Measurements from ENCODE around the gene ROR2. TPM values are rescaled to one million over a fixed set of nuclear protein-coding genes. Genes with fewer than 3 reads are reported as not detected.

Gene ROR2
- total RNA-seq, 1 experiment from 2014 or later: not detected

GRCh38 chr9:91905991-91906469, 44.0 kb downstream of the ROR2 start:
- no peaks in the 10 kb centered on the region for H3K9me3 Mint-ChIP-seq (ENCODE audit: low read depth, unreplicated experiment)
- no peaks in the 10 kb centered on the region for H3K4me1 Mint-ChIP-seq (ENCODE audit: low read depth, unreplicated experiment)
- CTCF ChIA-PET: interaction anchor here (0.8 kb wide), 1 partner anchor 47 kb away, joined by 5 read pairs; no protein-coding TSS in a partner anchor
- DNase-seq: peak; percentile 6
- H3K36me3 Mint-ChIP-seq (ENCODE audit: insufficient read depth, unreplicated experiment): no peaks in the 10 kb centered on the region
- no peaks in the 10 kb centered on the region for H3K27me3 Mint-ChIP-seq (ENCODE audit: unreplicated experiment)
- H3K27ac Mint-ChIP-seq (ENCODE audit: unreplicated experiment): no peak overlapping the region
- H3K4me3 Mint-ChIP-seq (ENCODE audit: low read depth, unreplicated experiment): no peak overlapping the region
- intact Hi-C loops (cut with micrococcal nuclease; ENCODE audit: unreplicated experiment): loop anchor here (10.0 kb wide), 1 partner anchor 131 kb away; no protein-coding TSS in a partner anchor
- BruUV-seq (replicated peaks): no TSS peak
- TF ChIP-seq, protein P1, sequence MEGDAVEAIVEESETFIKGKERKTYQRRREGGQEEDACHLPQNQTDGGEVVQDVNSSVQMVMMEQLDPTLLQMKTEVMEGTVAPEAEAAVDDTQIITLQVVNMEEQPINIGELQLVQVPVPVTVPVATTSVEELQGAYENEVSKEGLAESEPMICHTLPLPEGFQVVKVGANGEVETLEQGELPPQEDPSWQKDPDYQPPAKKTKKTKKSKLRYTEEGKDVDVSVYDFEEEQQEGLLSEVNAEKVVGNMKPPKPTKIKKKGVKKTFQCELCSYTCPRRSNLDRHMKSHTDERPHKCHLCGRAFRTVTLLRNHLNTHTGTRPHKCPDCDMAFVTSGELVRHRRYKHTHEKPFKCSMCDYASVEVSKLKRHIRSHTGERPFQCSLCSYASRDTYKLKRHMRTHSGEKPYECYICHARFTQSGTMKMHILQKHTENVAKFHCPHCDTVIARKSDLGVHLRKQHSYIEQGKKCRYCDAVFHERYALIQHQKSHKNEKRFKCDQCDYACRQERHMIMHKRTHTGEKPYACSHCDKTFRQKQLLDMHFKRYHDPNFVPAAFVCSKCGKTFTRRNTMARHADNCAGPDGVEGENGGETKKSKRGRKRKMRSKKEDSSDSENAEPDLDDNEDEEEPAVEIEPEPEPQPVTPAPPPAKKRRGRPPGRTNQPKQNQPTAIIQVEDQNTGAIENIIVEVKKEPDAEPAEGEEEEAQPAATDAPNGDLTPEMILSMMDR (IDR thresholded peaks at IDR 0.05; ENCODE audit: unreplicated experiment): no peak

DNA sequence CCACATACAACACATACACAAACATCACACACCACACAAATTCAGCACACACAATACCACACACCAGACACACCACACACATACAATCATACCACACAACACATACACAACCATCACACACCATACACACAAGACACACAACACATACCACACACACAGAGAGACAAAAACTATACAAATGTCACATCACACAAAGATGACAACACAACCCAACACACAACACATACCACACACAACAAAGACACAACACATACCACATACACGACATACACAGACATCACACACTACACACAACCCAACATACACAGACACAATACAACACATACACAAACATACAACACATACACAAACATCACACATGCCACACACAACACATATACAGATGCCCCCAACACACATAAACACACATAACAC, 44.8 kb downstream of the ROR2 start:
- Mint-ChIP-seq H3K27me3 (ENCODE audit: unreplicated experiment) (no peaks in the 10 kb centered on the region), H3K27ac (ENCODE audit: unreplicated experiment) (no peak overlapping the region), H3K9me3 (ENCODE audit: low read depth, unreplicated experiment) (no peaks in the 10 kb centered on the region), H3K36me3 (ENCODE audit: insufficient read depth, unreplicated experiment) (no peaks in the 10 kb centered on the region), H3K4me3 (ENCODE audit: low read depth, unreplicated experiment) (no peak overlapping the region), H3K4me1 (ENCODE audit: low read depth, unreplicated experiment) (no peaks in the 10 kb centered on the region)
- DNase-seq: no peak
- intact Hi-C loops (cut with micrococcal nuclease; ENCODE audit: unreplicated experiment): loop anchor here (10.0 kb wide), 1 partner anchor 130 kb away; no protein-coding TSS in a partner anchor
- CTCF ChIA-PET: interaction anchor here (0.8 kb wide), 1 partner anchor 46 kb away, joined by 5 read pairs; no protein-coding TSS in a partner anchor
- TF ChIP-seq, protein P1 (IDR thresholded peaks at IDR 0.05; ENCODE audit: unreplicated experiment): no peak
- no TSS peak for BruUV-seq (replicated peaks)

DNA sequence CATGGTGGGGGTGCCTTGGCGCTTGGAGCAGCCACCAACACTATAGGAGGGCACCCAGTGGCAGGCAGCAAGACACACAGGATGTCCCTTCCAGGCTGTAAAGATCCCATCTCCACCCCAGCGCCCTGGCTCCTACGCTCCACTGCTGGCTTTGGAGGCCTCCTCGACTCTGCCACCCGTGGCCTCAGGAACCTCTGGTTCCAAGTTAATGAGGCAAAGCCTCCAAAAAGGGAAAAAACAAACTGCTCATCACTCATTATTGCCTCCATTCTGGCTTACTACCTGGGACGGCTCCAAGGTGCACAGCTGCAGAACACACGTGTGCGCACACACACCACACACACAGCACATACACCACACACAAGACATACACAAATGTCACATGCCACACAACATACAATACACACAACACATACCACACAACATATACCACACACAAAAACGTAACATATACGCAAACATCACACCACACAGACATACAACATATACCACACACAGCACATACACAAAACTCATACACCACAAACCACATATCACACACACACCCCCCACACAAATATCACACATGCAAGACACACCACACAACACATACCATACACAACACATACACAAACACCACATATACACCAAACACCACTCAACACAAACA, 45.3 kb downstream of the ROR2 start:
- DNase-seq: no peak
- Mint-ChIP-seq H3K4me3 (ENCODE audit: low read depth, unreplicated experiment) (no peak overlapping the region), H3K4me1 (ENCODE audit: low read depth, unreplicated experiment) (no peaks in the 10 kb centered on the region), H3K36me3 (ENCODE audit: insufficient read depth, unreplicated experiment) (no peaks in the 10 kb centered on the region), H3K27me3 (ENCODE audit: unreplicated experiment) (peaks cover 5% of the 10 kb centered on the region), H3K9me3 (ENCODE audit: low read depth, unreplicated experiment) (no peaks in the 10 kb centered on the region), H3K27ac (ENCODE audit: unreplicated experiment) (no peak overlapping the region)
- intact Hi-C loops (cut with micrococcal nuclease; ENCODE audit: unreplicated experiment): loop anchor here (10.0 kb wide), 1 partner anchor 130 kb away; no protein-coding TSS in a partner anchor
- CTCF ChIA-PET: no interaction called here
- TF ChIP-seq, protein P1 (IDR thresholded peaks at IDR 0.05; ENCODE audit: unreplicated experiment): no peak
- no TSS peak for BruUV-seq (replicated peaks)

DNA sequence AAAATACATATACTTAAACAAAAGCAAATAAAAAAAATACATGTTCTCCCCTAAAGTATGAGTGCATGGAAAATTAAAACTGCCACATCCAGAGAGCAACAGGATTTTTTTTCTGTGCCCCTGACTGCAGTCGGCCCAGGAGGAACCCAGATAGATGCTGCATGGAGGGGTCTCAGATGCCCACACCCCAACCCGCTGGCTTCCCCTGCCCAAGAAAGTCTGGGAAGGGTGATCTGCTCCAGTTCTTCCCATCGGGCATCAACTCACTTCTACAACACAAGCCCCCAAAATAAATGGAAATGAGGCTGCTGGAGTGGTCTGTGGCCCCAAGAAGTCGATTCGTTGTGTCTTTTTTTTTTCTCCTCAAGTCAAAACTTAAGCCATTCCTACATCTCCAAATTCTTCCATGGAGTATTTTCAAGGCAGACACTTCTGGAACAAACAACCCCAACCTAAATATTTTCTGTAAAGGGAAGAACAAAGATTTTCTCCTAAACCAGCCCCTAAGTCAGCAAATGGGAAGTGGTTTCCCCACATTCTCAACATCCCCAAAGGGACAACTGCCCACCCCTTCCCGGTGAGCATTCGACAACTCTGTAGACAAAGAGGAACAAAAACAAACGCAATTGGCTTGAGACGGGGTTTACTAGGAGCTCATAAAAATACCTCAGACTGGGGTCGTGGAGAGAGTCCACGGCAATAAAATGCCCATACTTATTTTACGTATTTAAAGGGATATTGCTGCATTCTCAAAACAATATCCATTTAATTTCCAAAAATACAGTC, 46.7 kb downstream of the ROR2 start:
- Mint-ChIP-seq H3K4me1 (ENCODE audit: low read depth, unreplicated experiment) (no peaks in the 10 kb centered on the region), H3K36me3 (ENCODE audit: insufficient read depth, unreplicated experiment) (no peaks in the 10 kb centered on the region), H3K9me3 (ENCODE audit: low read depth, unreplicated experiment) (no peaks in the 10 kb centered on the region), H3K27ac (ENCODE audit: unreplicated experiment) (no peak overlapping the region), H3K27me3 (ENCODE audit: unreplicated experiment) (peaks cover 12% of the 10 kb centered on the region), H3K4me3 (ENCODE audit: low read depth, unreplicated experiment) (no peak overlapping the region)
- DNase-seq: no peak
- TF ChIP-seq, protein P1 (IDR thresholded peaks at IDR 0.05; ENCODE audit: unreplicated experiment): no peak
- intact Hi-C loops (cut with micrococcal nuclease; ENCODE audit: unreplicated experiment): loop anchor here (10.0 kb wide), 1 partner anchor 129 kb away; no protein-coding TSS in a partner anchor
- no TSS peak for BruUV-seq (replicated peaks)
- CTCF ChIA-PET: no interaction called here
